COLO829 (cell line): ENCODE results near the gene SMC1B.
"Not testable (repeated sequence)": the region's sequence is repeated elsewhere in the genome, so short reads cannot be mapped to it uniquely, and the experiment has no call there.

Experiments
- DNase-seq: peaks from one replicate; pipeline ENCODE4 v3.0.0; 2012; ENCODE audit warnings: low spot score

Gene SMC1B

DNA sequence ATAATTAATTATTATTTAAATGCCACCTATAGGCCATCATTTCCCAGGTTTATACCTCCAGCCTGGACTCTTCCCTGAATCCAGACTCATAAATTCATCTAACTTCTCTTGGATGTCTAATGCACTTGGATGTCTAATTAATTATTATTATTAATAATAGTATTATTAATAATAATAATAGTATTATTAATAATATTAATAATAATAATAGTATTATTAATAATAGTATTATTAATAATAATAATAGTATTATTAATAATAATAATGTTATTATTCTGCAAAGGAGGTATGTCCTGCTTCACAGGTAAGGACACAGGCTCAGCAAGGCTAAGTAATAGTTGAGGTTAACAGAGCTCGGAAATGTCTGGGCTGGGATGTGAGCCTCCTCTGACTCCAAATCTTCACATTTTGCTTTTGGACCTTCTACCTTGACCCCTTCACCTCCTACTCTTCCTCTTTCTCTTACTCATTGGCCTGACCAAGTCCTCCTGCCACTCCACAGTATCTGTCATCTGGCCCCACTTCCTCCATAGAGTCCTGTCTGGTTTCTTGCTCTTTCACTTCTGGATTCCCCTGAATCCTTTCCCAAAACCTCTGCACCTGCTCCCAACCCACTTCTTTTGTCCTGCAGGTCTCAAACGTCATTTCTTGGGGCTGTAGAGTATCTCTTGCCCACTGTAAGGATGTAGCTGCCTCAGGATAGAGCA is 8.1 kb upstream of the SMC1B start:
- DNase-seq: no peak

DNA sequence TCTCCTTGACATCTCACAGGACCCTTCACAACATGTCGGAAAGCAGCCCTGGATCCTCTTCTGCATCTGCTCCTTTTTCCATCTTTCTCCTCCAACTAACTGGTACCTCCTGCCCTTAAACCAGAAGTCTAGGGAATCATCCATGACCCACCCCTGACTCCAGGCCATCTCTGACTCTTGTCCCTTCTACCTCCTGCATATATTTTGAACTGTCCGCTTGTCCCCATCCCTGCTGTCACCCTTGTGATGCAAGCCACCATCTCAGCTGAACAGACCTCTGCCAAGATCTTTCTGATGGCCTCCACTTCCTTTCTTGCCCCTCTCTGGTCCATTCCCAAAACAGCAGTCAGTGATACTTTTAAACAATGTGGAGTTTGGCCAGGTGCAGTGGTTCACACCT is 7.1 kb upstream of the SMC1B start:
- DNase-seq: no peak

DNA sequence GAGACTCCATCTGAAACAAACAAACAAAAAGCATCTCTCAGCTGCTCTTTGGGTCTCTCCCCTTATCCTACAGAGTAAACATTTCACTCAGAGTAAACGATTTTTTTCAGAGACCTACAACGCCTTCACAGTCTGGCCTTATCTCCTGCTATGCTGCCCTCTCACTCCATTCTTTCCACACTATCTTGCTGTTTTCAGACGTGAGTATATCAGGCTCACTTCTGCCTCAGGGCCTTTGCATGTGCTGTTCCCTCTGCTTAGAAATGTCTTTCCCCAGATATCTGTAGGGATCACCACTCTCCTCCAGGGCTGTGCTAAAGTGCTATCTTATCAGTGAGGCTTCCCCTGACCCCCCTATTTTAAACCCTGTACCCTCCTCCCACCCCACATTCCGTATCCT is 6.6 kb upstream of the SMC1B start:
- no peak for DNase-seq

DNA sequence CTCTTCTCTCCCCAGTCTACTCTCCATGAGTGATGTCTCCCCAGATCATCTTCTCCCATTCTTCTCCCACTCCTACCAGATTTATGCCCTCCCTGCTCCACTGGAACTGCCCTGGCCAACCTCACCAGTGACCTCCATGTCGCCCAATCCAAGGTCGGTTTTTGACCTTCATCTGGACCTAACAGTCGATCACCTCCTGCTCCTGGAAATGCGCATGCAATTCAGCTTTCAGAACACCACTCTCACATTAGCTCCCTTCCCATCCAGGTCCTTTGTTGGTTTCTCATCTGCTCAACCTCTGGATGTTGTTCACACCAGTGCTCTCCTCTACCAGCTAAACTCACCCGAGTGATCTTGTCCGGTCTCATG is 5.4 kb upstream of the SMC1B start:
- DNase-seq: no peak

DNA sequence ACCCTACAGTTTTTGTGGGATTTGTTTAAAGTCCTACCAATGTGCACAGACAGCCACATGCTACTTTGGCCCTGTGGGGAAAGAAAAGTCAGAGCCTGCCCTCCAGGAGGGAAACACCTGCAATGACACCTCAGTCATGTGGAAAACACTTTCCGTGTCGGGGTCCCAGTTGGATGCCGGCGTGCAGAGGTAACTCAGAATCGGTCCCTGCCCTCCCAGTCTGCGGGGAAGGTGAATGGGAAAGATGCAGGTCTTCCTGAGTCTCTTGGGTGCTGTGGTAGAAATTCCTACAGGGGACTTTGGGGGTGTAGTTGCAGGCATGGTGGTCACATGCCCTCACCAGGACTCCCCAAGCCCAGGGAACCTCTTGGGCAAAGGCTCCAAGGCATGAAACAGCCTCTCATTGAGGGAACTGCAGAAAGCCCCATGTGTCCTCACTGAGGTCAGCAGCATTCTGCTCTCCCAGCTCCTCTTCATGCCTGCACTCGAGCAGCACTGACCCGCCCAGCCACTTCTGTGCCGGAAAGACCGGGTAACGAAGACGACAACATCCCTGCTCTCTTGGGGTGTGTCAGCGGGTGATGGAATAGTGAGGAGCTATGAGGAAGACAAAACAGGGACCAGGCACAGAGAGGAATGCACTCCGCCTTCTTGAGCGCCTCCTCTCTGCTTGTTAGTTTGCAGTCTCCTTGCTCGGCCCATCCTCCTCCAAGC is 4.8 kb upstream of the SMC1B start:
- DNase-seq: no peak

DNA sequence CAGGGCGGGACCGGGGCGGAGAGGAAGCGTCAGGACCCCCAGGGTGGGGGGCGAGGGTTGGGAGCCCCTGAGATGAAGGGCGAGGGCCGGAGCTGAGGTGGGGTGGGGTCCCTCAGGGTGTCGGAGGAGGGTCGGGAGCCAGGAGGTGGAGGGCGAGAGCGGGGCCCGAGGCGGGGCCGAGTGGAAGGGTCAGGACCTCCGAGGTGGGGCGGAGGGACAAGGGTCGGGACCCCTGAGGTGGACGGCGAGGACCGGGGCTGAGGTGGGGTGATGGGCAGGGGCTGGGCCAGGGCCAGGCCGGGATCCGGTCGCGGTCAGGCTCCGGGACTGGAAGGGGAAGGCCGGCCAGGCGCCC is 409 bp downstream of the SMC1B start:
- DNase-seq: no peak

DNA sequence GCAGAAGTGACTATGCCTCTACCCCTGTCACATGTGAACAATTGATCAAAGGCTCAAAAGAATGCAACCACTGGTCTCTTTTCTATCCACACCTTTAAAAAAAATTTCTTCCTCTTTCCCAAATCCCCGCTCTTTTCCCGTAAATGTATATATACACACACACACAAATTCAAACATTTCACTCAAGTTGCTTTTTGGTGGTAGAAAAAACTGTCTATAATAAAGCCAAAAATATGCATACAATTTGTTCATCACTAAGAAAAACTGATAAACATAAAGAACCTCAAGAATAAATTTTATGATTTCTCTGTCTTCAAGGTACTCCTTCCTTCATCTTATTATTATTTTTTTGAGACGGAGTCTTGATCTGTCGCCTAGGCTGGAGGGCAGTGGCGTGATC is 5.6 kb downstream of the SMC1B start:
- DNase-seq: no peak

DNA sequence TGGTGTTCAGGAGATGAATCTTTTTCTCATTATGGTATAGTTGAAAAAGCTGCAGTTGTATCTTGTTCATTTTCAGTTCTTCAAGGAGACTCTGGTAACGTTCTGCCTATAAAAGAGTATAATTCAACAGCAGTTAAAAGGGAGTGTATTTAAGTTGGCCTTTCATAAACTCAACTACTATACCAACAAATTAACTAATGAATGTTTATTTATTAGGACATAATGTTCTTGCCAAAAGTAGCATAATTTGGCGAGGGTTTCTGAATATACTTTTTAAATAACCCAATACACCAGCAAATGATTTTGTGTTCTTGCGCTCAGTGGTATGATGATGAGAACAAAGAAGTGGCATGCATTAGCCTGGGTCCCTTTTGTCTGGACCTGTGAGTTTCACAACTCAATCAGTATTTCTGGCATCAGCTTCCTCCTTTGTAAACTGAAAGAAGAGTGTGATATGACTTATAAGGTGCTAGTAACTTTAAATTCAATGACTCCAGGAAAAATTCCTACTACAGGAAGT is 10.9 kb downstream of the SMC1B start:
- DNase-seq: no peak

DNA sequence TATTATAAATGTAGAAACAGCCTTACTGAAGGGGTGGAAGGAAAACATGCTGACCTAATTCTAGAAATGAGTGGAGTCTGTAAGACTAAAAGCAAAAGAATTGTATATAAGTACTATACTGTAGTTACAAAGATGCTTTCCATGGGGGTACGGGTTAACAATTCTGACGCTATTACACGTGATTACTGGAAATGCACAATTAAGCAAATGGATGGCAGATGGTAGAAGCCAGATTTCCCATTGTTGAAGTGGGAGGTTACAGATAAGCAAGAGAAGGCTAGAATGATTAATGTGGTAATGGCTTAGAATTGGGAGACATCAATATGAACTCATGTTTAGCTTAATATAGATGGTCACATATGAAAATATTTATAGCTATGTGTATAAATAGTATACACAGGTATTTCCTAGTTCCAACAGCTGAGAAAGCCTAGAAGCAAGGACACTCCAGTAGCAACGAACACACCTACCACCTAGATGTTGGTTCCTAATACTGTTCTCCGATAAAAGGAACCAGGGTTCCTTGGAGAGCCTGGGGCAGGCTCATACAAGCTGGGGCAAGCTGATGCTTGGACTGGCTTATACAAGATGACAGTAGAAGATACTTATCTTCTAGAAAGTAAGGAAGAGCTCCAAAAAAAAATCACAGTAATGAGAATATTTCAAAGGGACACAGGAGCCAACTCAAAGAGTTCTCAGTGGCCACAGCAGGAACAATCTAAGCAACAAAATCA is 13.5 kb downstream of the SMC1B start:
- no peak for DNase-seq

DNA sequence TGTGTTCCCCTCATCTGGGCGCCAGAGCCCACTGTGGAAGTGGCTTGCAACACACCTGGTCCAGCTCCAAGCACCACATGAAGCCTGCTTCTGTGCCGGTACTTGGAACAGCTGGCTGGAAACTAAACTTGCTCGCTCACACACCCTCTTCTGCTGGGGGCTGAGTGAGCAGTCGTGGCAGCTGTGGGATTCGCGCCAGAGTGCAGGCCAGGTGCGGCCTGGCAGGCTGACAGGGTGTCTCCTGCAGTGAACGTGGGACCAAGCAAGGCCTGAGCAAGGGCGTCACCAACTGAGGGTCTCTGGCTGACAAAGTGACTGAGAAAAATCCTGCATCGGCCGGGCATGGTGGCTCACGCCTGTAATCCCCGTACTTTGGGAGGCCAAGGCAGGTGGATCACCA is 15.2 kb downstream of the SMC1B start:
- DNase-seq: no peak

DNA sequence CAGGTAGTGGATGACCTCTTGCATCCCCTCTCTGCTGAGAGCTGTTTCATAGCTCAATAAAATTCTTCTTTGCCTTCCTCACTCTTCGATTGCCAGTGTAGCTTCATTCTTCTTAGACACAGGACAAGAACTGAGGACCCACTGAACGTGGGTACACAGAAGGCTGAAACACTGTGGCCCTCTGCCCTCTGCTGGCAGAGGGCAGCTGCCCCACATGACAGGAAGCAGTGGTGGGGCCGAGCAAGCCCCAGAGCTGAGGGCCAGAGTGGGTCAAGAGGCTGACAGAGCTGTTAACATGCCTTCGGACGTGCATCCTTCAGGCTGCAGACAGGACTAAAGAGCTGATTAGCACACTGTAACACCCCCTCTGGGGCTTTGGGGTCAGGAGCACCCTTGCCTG is 15.6 kb downstream of the SMC1B start:
- DNase-seq: no peak

DNA sequence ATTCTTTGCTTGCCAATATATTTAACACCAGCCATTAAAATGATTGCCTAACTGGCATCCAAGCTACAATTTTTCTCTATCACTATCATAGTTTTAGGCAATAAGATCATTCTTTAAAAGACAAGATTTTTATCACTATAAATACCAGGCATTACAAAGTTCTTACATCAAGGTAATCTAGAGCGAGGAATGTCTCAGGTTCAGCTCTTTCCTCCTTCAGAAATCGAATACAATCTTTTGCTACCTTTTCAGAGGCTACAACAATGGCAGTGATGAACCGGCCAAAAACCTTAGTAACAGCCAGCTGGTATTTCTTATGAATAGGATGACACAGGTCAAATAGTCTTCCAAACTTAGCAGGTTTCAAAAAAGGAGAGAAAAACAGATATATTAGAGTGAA is 23.9 kb downstream of the SMC1B start:
- no peak for DNase-seq

DNA sequence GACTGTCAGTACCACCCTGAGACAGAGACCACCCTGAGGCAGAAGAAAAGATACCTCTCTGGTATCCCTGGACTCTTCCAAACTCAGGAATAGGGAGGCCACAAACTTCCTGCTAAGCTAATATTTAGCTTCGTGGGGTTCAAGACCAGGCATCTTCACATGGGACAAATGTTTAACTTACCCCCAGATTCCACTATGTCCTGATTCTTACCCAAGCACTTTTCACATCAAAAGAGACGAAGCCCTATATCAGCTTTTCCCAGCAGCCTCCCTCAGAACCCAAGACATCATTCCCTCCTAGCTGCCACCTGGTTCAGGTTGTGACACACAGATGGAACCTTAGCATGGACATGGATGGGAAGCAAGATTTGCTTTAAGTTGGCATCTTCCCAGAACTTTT is 32.1 kb downstream of the SMC1B start:
- DNase-seq: no peak

DNA sequence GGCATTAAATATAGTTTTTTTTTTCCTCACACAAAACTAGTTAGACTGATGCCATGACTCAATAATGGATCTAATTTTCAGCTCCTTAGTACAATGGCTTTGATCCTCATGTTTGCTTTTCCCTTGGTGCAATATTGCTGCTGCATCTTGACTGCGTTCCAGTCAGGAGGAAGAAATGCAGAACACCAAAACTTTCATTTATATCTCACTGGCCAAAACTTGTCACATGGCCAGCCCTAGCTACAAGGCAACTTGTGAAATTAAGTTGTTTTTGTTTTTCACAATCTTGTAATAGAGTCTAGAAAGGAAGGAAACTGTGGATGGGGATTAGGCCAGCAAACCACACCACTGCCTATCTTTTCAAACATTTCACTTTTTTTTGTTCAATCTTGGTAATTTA is 36.7 kb downstream of the SMC1B start:
- no peak for DNase-seq

DNA sequence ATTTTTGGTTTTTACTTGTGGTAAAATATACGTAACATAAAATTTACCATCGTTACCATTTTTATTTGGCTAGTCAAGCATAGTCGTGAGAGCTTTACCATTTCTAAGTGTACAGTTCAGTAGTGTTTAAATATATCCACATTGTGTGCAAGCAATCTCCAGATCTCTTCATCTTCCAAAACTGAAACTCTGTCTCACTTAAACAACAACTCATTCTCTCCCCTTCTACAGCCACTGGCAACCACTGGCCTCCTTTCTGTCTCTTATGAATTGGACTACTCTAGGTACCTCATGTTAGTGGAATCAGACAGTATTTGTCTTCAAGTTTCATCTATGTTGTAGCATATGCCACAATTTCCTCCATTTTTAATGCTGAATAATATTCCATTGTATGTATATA is 37.4 kb downstream of the SMC1B start:
- no peak for DNase-seq

DNA sequence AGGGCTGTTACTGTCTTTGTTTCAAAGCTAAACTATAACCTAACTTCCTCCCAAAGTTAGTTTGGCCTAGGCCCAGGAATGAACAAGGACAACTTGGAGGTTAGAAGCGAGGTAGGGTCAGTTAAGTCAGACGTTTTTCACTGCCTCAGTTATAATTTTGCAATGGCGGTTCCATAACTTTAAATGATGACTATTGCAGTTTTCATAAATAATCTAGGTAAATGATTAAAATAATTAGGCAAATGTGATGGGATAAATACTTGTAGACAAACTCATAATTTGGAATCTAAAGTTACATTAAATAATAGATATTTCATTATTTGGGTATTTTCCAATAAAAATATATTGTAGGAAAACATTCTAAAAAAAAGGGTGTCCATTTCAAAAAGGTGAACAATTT is 39.8 kb downstream of the SMC1B start:
- DNase-seq: not testable (repeated sequence)

DNA sequence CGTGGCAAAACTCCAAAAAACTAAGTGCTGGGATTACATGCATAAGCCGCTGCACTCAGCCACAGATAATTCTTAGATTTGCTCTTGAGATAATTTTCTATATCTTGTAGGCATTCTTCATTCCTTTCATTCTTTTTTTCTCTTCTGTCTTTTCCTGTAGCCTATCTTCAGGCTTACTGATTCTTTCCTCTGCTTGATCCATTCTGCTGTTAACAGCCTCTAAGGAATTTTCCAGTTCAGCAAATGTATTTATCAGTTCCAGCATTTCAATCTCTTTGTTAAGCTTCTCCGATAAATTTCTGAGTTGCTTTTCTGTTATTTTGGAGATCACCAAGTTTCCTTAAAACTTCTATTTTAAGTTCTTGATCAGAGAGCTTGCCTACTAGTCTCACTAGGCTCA is 46.7 kb downstream of the SMC1B start:
- DNase-seq: no peak

DNA sequence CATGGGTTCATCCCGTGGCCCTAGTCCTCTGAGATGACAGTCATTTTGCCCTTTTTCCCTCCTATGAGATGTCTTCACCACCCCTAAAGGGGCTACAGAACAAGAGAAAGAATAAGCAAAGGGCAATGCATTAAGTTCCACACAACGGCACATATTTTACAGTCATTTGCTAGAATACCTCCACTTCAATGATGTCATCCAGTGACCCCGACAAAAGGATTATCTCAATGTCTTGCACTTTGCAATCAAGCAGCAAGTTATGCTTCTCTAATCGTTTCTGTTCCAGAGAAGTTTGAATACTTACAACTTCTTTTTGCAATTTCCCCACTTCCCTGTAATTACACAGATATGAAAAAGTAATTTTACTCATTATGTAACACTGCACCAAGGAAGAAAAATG is 53.8 kb downstream of the SMC1B start:
- DNase-seq: no peak

DNA sequence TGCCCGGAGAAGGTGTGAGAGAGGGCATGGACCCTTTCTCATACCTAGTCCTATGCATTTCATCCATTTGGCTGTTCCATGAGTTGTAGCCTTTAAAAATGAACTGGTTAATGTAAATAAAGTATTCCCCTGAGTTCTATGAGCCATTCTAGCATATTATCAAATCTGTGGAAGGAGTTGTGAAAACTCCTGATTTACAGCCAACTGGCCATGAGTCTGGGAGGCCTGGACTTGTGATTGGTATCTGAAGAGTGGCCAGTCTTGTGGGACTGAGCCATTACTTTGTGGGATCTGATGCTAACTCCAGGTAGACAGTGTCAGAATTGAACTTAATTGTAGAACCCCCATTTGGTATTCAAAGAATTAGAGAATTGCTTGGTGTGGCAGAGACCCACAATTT is 55.3 kb downstream of the SMC1B start:
- DNase-seq: no peak

DNA sequence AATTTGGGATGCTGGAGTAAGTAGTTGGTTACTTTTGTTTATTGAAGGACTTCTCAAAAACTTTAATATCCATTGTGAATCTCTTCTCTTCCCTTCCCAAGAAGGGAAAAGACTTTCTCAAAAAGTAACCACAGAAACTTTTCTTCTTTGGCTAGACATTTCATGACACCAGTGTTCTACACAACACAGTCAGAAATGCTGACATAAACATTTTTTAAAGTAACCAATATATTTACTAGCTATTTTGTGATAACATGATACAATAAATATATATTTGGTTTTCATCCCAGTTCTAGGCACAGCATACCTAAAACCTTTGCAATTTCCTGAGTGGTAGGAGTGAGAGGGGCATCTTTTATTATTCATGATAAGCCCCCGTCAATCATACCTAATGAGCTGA is 55.9 kb downstream of the SMC1B start:
- DNase-seq: no peak

DNA sequence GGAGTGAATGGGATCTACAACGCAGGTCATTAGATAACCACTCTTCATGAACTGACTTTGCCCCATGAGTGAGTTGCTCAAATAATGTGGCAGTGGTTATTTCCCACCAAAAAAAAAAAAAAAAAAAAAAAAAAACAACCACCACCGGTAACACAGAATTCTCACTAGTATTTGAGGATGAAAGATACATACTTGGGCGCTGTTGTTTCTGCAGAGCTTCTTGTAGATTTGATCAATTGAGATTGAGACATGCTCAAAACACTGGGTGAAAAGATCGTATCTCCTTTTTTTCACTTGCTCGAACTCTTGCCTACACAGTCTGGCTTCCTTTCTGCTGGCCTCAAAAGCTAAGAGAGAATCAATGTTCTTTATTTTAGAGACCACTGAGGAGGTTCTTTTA is 59.6 kb downstream of the SMC1B start:
- DNase-seq: no peak

DNA sequence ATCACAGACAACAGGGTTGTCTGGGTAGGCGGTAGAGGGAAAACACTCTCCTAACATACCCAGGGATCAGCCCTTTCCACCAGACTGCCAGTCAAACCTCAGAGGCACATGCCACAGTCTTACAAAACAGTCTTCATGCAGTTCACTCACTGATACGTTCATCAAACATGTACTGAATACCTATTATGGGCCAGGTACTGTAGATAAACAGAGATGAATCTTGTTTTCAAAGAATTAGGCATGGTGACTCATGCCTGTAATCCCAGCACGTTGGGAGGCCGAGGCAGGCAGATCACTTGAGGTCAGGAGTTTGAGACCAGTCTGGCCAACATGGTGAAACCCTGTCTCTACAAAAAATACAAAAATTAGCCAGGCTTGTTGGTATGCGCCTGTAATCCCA is 60.6 kb downstream of the SMC1B start:
- not testable (repeated sequence) for DNase-seq

DNA sequence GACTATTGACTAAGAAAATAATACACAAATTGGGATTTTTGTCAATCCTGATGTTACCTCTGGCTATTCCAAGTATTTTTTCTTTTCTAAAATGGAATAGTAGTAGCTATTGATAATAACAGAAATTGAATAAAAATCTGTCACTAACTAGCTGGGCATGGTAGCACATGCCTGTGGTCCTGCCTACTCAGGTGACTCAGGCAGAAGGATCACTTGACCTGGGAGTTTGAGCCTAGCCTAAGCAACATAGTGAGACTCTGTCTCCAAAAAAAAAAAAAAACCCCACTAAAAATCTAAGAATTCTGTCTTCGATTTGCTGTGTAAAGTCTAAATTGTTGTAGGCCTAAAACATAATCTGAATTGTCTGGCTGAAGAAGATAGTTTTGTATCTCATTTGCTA is 61.4 kb downstream of the SMC1B start:
- DNase-seq: no peak
